ENCODE results near the gene ZNF112.
"Not testable (repeated sequence)": the region's sequence is repeated elsewhere in the genome, so short reads cannot be mapped to it uniquely, and the experiment has no call there.

GRCh38 chr19:44334639-44335038 lies 21.8 kb downstream of the ZNF112 start:
- not testable (repeated sequence) for TF ChIP-seq CTCF, POLR2A (IDR thresholded peaks at IDR 0.05)
